AG04450 (cell line): ENCODE results near the gene CD4. TPM values are rescaled to one million over a fixed set of nuclear protein-coding genes. Genes with fewer than 3 reads are reported as not detected.

ENCODE experiments used
- CTCF ChIA-PET: fragments of 300-600, 350-600 bp; formaldehyde crosslinking; extraction: SDS; loops from one replicate; lab custom pipeline; 2022; ENCODE audit warnings: antibody characterized with exemption, inconsistent platforms; lab: Charles Lee
- POLR2A ChIA-PET: fragments of 350-600 bp; formaldehyde crosslinking; extraction: SDS; loops from one replicate; lab custom pipeline; 2021; ENCODE audit warnings: antibody characterized with exemption, inconsistent platforms; lab: Yijun Ruan, JAX
- DNase-seq: peaks from one replicate; pipeline ENCODE4 v3.0.0-alpha.2; 2011; ENCODE audit warnings: low read depth, low spot score
- H3K27ac ChIP-seq: one replicate; pipeline ENCODE4 v1.5.1; 2012; ENCODE audit warnings: low read depth, low read length, control low read depth
- H3K27me3 ChIP-seq: one replicate; pipeline ENCODE4 v1.6.0; 2012; ENCODE audit warnings: low read length; ENCODE audit not compliant: control insufficient read depth, insufficient read depth
- H3K4me3 ChIP-seq: 2 replicates; pipeline ENCODE4 v1.5.1; 2011; ENCODE audit warnings: mild to moderate bottlenecking, low read depth, low read length, control low read depth
- H3K9me3 ChIP-seq: 2 replicates; pipeline ENCODE4 v1.5.1; 2012; ENCODE audit warnings: low read length; ENCODE audit not compliant: control insufficient read depth, insufficient read depth
- polyA plus RNA-seq: library from polyadenylated mRNA; depleted of rRNA; stranded (reverse); fragments of >200 nt; gene quantifications from 2 replicates; pipeline ENCODE4 v1.2.3, GENCODE V29; 2011
- TF ChIP-seq, protein P1 (sequence below): IDR thresholded peaks from 2 replicates; pipeline ENCODE4 v1.5.1; 2011; ENCODE audit warnings: low read depth, low read length, control low read depth, inconsistent platforms

Gene CD4
- polyA plus RNA-seq, 1 experiment: 24.9 TPM

GRCh38 chr12:6843118-6843902, 54.0 kb downstream of the CD4 start:
- no peaks in the 10 kb centered on the region for H3K27me3 ChIP-seq
- TF ChIP-seq, protein P1, sequence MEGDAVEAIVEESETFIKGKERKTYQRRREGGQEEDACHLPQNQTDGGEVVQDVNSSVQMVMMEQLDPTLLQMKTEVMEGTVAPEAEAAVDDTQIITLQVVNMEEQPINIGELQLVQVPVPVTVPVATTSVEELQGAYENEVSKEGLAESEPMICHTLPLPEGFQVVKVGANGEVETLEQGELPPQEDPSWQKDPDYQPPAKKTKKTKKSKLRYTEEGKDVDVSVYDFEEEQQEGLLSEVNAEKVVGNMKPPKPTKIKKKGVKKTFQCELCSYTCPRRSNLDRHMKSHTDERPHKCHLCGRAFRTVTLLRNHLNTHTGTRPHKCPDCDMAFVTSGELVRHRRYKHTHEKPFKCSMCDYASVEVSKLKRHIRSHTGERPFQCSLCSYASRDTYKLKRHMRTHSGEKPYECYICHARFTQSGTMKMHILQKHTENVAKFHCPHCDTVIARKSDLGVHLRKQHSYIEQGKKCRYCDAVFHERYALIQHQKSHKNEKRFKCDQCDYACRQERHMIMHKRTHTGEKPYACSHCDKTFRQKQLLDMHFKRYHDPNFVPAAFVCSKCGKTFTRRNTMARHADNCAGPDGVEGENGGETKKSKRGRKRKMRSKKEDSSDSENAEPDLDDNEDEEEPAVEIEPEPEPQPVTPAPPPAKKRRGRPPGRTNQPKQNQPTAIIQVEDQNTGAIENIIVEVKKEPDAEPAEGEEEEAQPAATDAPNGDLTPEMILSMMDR: no peak
- ChIA-PET POLR2A (interaction anchor here (0.8 to 2.3 kb wide), 2 partner anchors 8 kb away, joined by 4 to 7 read pairs; partner anchors contain the start of gene CDCA3), CTCF (interaction anchor here (0.6 to 1.5 kb wide), 2 partner anchors 65 to 90 kb away, joined by 3 to 4 read pairs; partner anchors contain the start of gene MLF2)
- no peak overlapping the region for H3K4me3 ChIP-seq
- DNase-seq: no peak
- no peaks in the 10 kb centered on the region for H3K9me3 ChIP-seq
- peak overlapping the region; percentile 2 for H3K27ac ChIP-seq

- TF ChIP-seq, protein P1: no peak
- Histone ChIP-seq H3K27me3 (no peaks in the 10 kb centered on the region), H3K4me3 (no peak overlapping the region), H3K9me3 (no peaks in the 10 kb centered on the region), H3K27ac (no peak overlapping the region)
- DNase-seq: no peak
- POLR2A ChIA-PET: no interaction called here
- CTCF ChIA-PET: interaction anchor here (1.0 to 1.4 kb wide), 2 partner anchors 10 kb away, joined by 3 to 5 read pairs; no protein-coding TSS in a partner anchor
Observed at GRCh38 chr12:6845395-6845794, 56.1 kb downstream of the CD4 start.

DNA sequence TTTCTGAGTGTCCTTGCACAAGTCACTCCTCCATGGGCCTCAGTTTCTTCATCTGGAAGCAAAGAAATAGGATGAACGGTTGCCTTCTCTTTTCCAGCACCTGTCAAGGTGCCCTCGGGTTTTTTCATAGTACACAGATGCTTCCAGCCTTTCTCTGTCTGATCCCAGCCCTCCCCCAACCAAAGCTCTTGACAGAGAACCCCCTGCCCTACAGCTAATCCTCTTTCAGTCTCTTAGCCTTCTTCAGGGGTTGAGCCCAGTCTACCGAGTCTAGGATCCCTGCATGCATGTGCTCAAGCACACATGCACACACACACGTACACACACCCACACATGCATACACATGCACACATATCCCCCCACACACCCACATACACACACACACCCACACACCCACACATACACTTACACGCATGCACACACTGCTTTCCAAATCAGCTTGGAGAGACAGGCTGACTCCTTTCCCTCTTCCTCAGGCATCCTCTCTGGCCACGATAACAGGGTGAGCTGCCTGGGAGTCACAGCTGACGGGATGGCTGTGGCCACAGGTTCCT, 57.1 kb downstream of the CD4 start:
- Histone ChIP-seq H3K9me3 (no peaks in the 10 kb centered on the region), H3K4me3 (no peak overlapping the region), H3K27ac (no peak overlapping the region), H3K27me3 (no peaks in the 10 kb centered on the region)
- ChIA-PET POLR2A (no interaction called here), CTCF (no interaction called here)
- DNase-seq: no peak
- TF ChIP-seq, protein P1: no peak

DNA sequence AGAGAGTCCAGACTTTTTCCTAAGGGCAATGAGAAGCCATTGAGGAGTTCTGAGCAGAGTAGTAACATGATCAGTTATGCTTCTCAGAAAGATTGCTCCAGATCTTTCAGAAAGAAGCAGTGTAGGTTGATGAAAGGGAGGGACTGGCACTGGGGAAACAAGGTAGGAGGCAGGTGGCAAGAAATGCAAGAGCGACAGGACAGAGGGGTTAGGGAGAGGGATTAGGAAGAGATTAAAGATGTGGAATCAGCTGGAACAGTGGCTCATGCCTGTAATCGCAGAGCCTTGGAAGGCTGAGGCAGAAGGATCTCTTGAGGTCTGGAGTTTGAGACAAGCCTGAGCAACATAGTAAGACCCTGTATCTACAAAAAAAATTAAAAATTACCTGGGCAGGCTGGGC, 58.3 kb downstream of the CD4 start:
- CTCF ChIA-PET: interaction anchor here (0.6 to 1.9 kb wide), 5 partner anchors 11 to 282 kb away, joined by 3 to 9 read pairs (median 5); partner anchors contain the start of gene MLF2

More for the DNA sequence above, 58.3 kb downstream of the CD4 start:
- TF ChIP-seq, protein P1: no peak
- Histone ChIP-seq H3K27me3 (no peaks in the 10 kb centered on the region), H3K4me3 (no peak overlapping the region), H3K27ac (no peak overlapping the region), H3K9me3 (no peaks in the 10 kb centered on the region; the same call in 1 of the 2 replicates)
- DNase-seq: no peak
- POLR2A ChIA-PET: no interaction called here
